HG02623 (cell line): Measurements from ENCODE around the gene TAF8.

Experiments used
- ATAC-seq: cut with Tn5 transposase; IDR thresholded peaks from one replicate; pipeline ENCODE4 v1.9.1; 2021; ENCODE audit warnings: moderate library complexity; ENCODE audit not compliant: unreplicated experiment

The TAF8 gene

GRCh38 chr6:42095094-42095493 is 44.8 kb downstream of the TAF8 start:
- no peak for ATAC-seq

GRCh38 chr6:42095776-42096541 is 45.6 kb downstream of the TAF8 start:
- no peak for ATAC-seq

- ATAC-seq = no peak
Observed at GRCh38 chr6:42099340-42100028, 49.2 kb downstream of the TAF8 start.

- ATAC-seq = no peak
Observed at GRCh38 chr6:42100029-42100901, 49.9 kb downstream of the TAF8 start.

- no peak for ATAC-seq
Observed at GRCh38 chr6:42101186-42101657, 50.9 kb downstream of the TAF8 start.

- no peak for ATAC-seq
Observed at GRCh38 chr6:42103216-42103615, 52.9 kb downstream of the TAF8 start.

GRCh38 chr6:42103753-42104094 is 53.4 kb downstream of the TAF8 start:
- no peak for ATAC-seq

GRCh38 chr6:42104095-42104803 is 53.9 kb downstream of the TAF8 start:
- ATAC-seq = no peak

GRCh38 chr6:42104804-42105125 is 54.4 kb downstream of the TAF8 start:
- ATAC-seq = no peak

- no peak for ATAC-seq
Observed at GRCh38 chr6:42105156-42105648, 54.9 kb downstream of the TAF8 start.

- ATAC-seq = no peak
Observed at GRCh38 chr6:42105709-42106108, 55.4 kb downstream of the TAF8 start.

- no peak for ATAC-seq
Observed at GRCh38 chr6:42106112-42107023, 56.0 kb downstream of the TAF8 start.

GRCh38 chr6:42108071-42108470 is 57.7 kb downstream of the TAF8 start:
- no peak for ATAC-seq

- ATAC-seq = no peak
Observed at GRCh38 chr6:42110683-42111082, 60.4 kb downstream of the TAF8 start.

- ATAC-seq = no peak
Observed at GRCh38 chr6:42112351-42112750, 62.0 kb downstream of the TAF8 start.

- ATAC-seq = no peak
Observed at GRCh38 chr6:42113936-42114636, 63.8 kb downstream of the TAF8 start.

GRCh38 chr6:42117843-42118161 is 67.5 kb downstream of the TAF8 start:
- no peak for ATAC-seq

GRCh38 chr6:42118162-42119001 is 68.1 kb downstream of the TAF8 start:
- no peak for ATAC-seq
